GM12891 (cell line): ENCODE data around the gene ALKBH3.

Source experiments
- POLR2A ChIP-seq: IDR thresholded peaks from 2 replicates; pipeline ENCODE4 v1.6.1; 2011; ENCODE audit warnings: low read depth, low read length, control low read depth
- POLR2AphosphoS5 ChIP-seq: IDR thresholded peaks from 2 replicates; pipeline ENCODE4 v1.6.1; 2011; ENCODE audit warnings: low read depth, low read length, control low read depth
- SPI1 ChIP-seq: IDR thresholded peaks from 2 replicates; pipeline ENCODE4 v1.6.1; 2011; ENCODE audit warnings: low read depth, low read length, control low read depth
- TAF1 ChIP-seq: IDR thresholded peaks from 2 replicates; pipeline ENCODE4 v1.6.1; 2011; ENCODE audit warnings: low read depth, low read length, control low read depth

DNA sequence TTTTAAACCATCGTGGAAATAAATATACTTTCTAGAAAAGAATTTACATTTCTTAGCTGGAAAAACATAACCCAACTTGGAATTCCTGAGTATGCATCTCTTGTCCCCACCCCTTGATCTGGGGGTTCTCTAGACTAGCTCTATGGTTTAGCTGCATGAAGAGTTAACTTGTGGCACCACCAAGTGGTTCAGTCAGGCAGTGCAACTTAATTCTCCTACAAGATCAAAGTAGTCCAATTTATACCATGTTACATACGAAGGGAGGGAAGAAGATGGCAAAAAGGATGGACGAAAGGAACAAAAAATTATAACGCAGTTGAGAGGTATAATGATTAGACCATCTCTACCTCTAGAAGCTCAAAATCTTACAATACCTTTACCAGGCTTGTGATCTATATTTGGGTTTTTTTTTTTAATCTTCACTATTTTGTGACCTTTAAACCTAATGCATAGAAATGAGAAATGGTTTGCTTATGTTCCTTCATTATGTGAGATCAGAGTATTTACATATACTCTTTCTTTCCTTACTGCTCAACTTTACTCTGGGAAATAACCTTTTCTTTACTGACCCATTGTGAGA lies 28.5 kb upstream of the ALKBH3 start:
- TF ChIP-seq POLR2AphosphoS5 (no peak), SPI1 (no peak), POLR2A (no peak), TAF1 (no peak)
